IMR-90 (cell line): Measurements from ENCODE around the gene ARMC3. TPM values are rescaled to one million over a fixed set of nuclear protein-coding genes. Genes with fewer than 3 reads are reported as not detected.

Source experiments
- ATAC-seq: fragments of 200-7000 bp; cut with Tn5 transposase; 2 replicates; pipeline ENCODE4 v1.9.1; 2020; ENCODE audit warnings: low read depth, mild to moderate bottlenecking, moderate library complexity
- BruUV-seq: library from RNA; stranded (reverse); fragments of 400-500 nt; replicated peaks from 2 replicates; lab custom pipeline; 2021; lab: Mats Ljungman, UMichigan
- CTCF ChIA-PET: fragments of 300-600 bp; formaldehyde crosslinking; extraction: SDS; loops from one replicate; lab custom pipeline; 2021; ENCODE audit warnings: antibody characterized with exemption; lab: Yijun Ruan, JAX
- POLR2A ChIA-PET: fragments of 300-600 bp; sonication (Branson Sonifier 250); formaldehyde crosslinking; loops from one replicate; lab custom pipeline; 2022; ENCODE audit warnings: antibody characterized with exemption; ENCODE audit not compliant: unreplicated experiment; lab: Charles Lee
- DNase-seq: peaks from one replicate; pipeline ENCODE4 v3.0.0; 2013
- H2AFZ ChIP-seq: replicated peaks from 2 replicates; pipeline ENCODE3; 2013; ENCODE audit warnings: low read length, mild to moderate bottlenecking; ENCODE audit not compliant: poor library complexity
- H2AK5ac ChIP-seq: 2 replicates; pipeline ENCODE4 v1.6.1; 2013; ENCODE audit warnings: low read depth, low read length, inconsistent platforms
- H2AK9ac ChIP-seq: replicated peaks from 2 replicates; pipeline ENCODE3; 2013; ENCODE audit warnings: mild to moderate bottlenecking, low read depth, low read length, moderate library complexity; ENCODE audit not compliant: poor library complexity
- H2BK120ac ChIP-seq: 2 replicates; pipeline ENCODE4 v1.6.1; 2013; ENCODE audit warnings: low read depth, low read length, inconsistent platforms
- H2BK15ac ChIP-seq: 3 replicates; pipeline ENCODE4 v1.6.1; 2013; ENCODE audit warnings: low read depth, low read length, inconsistent platforms
- H2BK20ac ChIP-seq: 2 replicates; pipeline ENCODE4 v1.6.1; 2013; ENCODE audit warnings: low read depth, mild to moderate bottlenecking, inconsistent platforms, low read length, moderate library complexity
- H2BK5ac ChIP-seq: 2 replicates; pipeline ENCODE4 v1.6.1; 2013; ENCODE audit warnings: mild to moderate bottlenecking, low read depth, low read length, inconsistent platforms; ENCODE audit not compliant: poor library complexity, severe bottlenecking
- H3K14ac ChIP-seq: replicated peaks from 2 replicates; pipeline ENCODE4 v1.6.1; 2013; ENCODE audit warnings: low read depth, low read length, inconsistent platforms
- H3K18ac ChIP-seq: 2 replicates; pipeline ENCODE4 v1.6.1; 2013; ENCODE audit warnings: low read depth, low read length, control low read depth
- H3K23ac ChIP-seq: 2 replicates; pipeline ENCODE4 v1.6.1; 2013; ENCODE audit warnings: low read depth, low read length, inconsistent platforms
- H3K27ac ChIP-seq: 2 replicates; pipeline ENCODE4 v1.5.1; 2013; ENCODE audit warnings: mild to moderate bottlenecking, control low read depth, low read length; ENCODE audit not compliant: insufficient read depth
- H3K27me3 ChIP-seq: 2 replicates; pipeline ENCODE4 v1.6.1; 2013; ENCODE audit warnings: low read length; ENCODE audit not compliant: control insufficient read depth, insufficient read depth
- H3K36me3 ChIP-seq: 2 replicates; pipeline ENCODE4 v1.6.1; 2013; ENCODE audit warnings: low read length, mixed read lengths; ENCODE audit not compliant: control insufficient read depth, insufficient read depth
- H3K4ac ChIP-seq: 2 replicates; pipeline ENCODE4 v1.6.1; 2013; ENCODE audit warnings: low read depth, low read length, inconsistent platforms
- H3K4me1 ChIP-seq: 2 replicates; pipeline ENCODE4 v1.6.1; 2013; ENCODE audit warnings: low read length, mixed read lengths; ENCODE audit not compliant: control insufficient read depth, insufficient read depth
- H3K4me2 ChIP-seq: 2 replicates; pipeline ENCODE4 v1.6.1; 2013; ENCODE audit warnings: low read depth, mild to moderate bottlenecking, control low read depth, low read length, moderate library complexity
- H3K4me3 ChIP-seq: 2 replicates; pipeline ENCODE4 v1.5.1; 2013; ENCODE audit warnings: low read depth, mild to moderate bottlenecking, control low read depth, low read length, moderate library complexity; ENCODE audit not compliant: insufficient read depth
- H3K56ac ChIP-seq: 2 replicates; pipeline ENCODE4 v1.6.1; 2013; ENCODE audit warnings: low read length, inconsistent platforms; ENCODE audit not compliant: insufficient read depth; ENCODE audit errors: extremely low read depth
- H3K79me1 ChIP-seq, 2 experiments: 2 replicates each; pipeline ENCODE4 v1.6.1; 2013; ENCODE audit warnings: low read length in 2 of 2, inconsistent platforms in 1 of 2, low read depth in 1 of 2
- H3K9ac ChIP-seq: 2 replicates; pipeline ENCODE4 v1.6.1; 2013; ENCODE audit warnings: low read depth, low read length, control low read depth
- H3K9me1 ChIP-seq: 2 replicates; pipeline ENCODE4 v1.6.1; 2013; ENCODE audit warnings: low read length, inconsistent platforms; ENCODE audit not compliant: insufficient read depth
- H3K9me3 ChIP-seq: 2 replicates; pipeline ENCODE4 v1.6.1; 2013; ENCODE audit warnings: low read length; ENCODE audit not compliant: control insufficient read depth, insufficient read depth
- H4K20me1 ChIP-seq: 2 replicates; pipeline ENCODE4 v1.6.1; 2013; ENCODE audit warnings: low read length, inconsistent platforms; ENCODE audit not compliant: insufficient read depth
- H4K5ac ChIP-seq: 2 replicates; pipeline ENCODE4 v1.6.1; 2013; ENCODE audit warnings: mild to moderate bottlenecking, low read depth, low read length, control low read depth
- H4K8ac ChIP-seq, 2 experiments: 2 replicates each; pipeline ENCODE4 v1.6.1; 2013; ENCODE audit warnings: low read depth in 2 of 2, low read length in 2 of 2, control low read depth in 1 of 2, inconsistent platforms in 1 of 2
- H4K91ac ChIP-seq: 2 replicates; pipeline ENCODE4 v1.6.1; 2013; ENCODE audit warnings: low read depth, low read length, inconsistent platforms; ENCODE audit not compliant: insufficient read depth
- BHLHE40 ChIP-seq: fragments of 150-350 bp; IDR thresholded peaks from 2 replicates; pipeline ENCODE4 v1.6.1; 2016; ENCODE audit warnings: mild to moderate bottlenecking, low read depth, low read length
- CEBPB ChIP-seq: IDR thresholded peaks from 2 replicates; pipeline ENCODE4 v1.6.1; 2012; ENCODE audit warnings: low read depth, low read length, improper control_type of control experiment
- CHD1 ChIP-seq: IDR thresholded peaks from 2 replicates; pipeline ENCODE4 v1.6.1; 2012; ENCODE audit warnings: low read depth, low read length, improper control_type of control experiment
- CTCF ChIP-seq: conservative IDR thresholded peaks from 2 replicates; pipeline ENCODE4 v1.5.1; 2012; ENCODE audit warnings: mild to moderate bottlenecking, low read depth, low read length, improper control_type of control experiment
- ELK1 ChIP-seq: fragments of 150-350 bp; IDR thresholded peaks from 2 replicates; pipeline ENCODE4 v1.6.1; 2016; ENCODE audit warnings: low read depth, mild to moderate bottlenecking, low read length, moderate library complexity, borderline replicate concordance
- FOS ChIP-seq: fragments of 150-350 bp; IDR thresholded peaks from 2 replicates; pipeline ENCODE4 v1.6.1; 2016; ENCODE audit warnings: low read depth, low read length
- MAFK ChIP-seq: IDR thresholded peaks from 2 replicates; pipeline ENCODE4 v1.6.1; 2012; ENCODE audit warnings: low read depth, low read length, improper control_type of control experiment
- MAZ ChIP-seq: IDR thresholded peaks from 2 replicates; pipeline ENCODE4 v1.6.1; 2012; ENCODE audit warnings: low read depth, mild to moderate bottlenecking, low read length, improper control_type of control experiment, moderate library complexity, borderline replicate concordance
- MXI1 ChIP-seq: IDR thresholded peaks from 2 replicates; pipeline ENCODE4 v1.6.1; 2012; ENCODE audit warnings: low read depth, mild to moderate bottlenecking, low read length, moderate library complexity, borderline replicate concordance
- NFE2L2 ChIP-seq: fragments of 150-350 bp; IDR thresholded peaks from 2 replicates; pipeline ENCODE4 v1.6.1; 2016; ENCODE audit warnings: low read depth, mild to moderate bottlenecking, low read length
- POLR2A ChIP-seq: IDR thresholded peaks from 2 replicates; pipeline ENCODE4 v1.6.1; 2012; ENCODE audit warnings: mild to moderate bottlenecking, low read depth, low read length
- RAD21 ChIP-seq: IDR thresholded peaks from 2 replicates; pipeline ENCODE4 v1.6.1; 2012; ENCODE audit warnings: low read length, improper control_type of control experiment
- RCOR1 ChIP-seq: IDR thresholded peaks from 2 replicates; pipeline ENCODE4 v1.6.1; 2012; ENCODE audit warnings: mild to moderate bottlenecking, low read length, improper control_type of control experiment; ENCODE audit not compliant: insufficient replicate concordance
- RFX5 ChIP-seq: IDR thresholded peaks from 2 replicates; pipeline ENCODE4 v1.8.0; 2012; ENCODE audit warnings: low read depth, mild to moderate bottlenecking, low read length, moderate library complexity
- SMC3 ChIP-seq: fragments of 150-350 bp; IDR thresholded peaks from 2 replicates; pipeline ENCODE4 v1.6.1; 2016; ENCODE audit warnings: low read depth, mild to moderate bottlenecking, antibody characterized with exemption, low read length, moderate library complexity
- USF2 ChIP-seq: fragments of 150-350 bp; IDR thresholded peaks from 2 replicates; pipeline ENCODE4 v1.6.1; 2017; ENCODE audit warnings: mild to moderate bottlenecking, antibody characterized with exemption, low read length, low read depth
- WGBS, 2 experiments: methylation state at CpG; one replicate each; pipeline versions ENCODE4 v1.1.5 to v1.1.7; 2013; ENCODE audit warnings: missing lambda C conversion rate in 2 of 2; ENCODE audit not compliant: insufficient read length in 1 of 2; ENCODE audit errors: extremely low coverage in 2 of 2; 5-methylcytosine and 5-hydroxymethylcytosine counted together
- dilution Hi-C: fragments of 300-500 bp; cut with HindIII; formaldehyde crosslinking; loops from one replicate; pipeline ENCODE4 v1.14.3; 2018; ENCODE audit warnings: low sequenced_read_pairs; ENCODE audit not compliant: unreplicated experiment
- in situ Hi-C: fragments of 300-500 bp; cut with MboI; formaldehyde crosslinking; loops from 3 replicates; pipeline ENCODE4 v1.14.3; 2019; ENCODE audit warnings: low sequenced_read_pairs, inconsistent platforms, mixed read lengths
- intact Hi-C: fragments of 100-400 bp; cut with micrococcal nuclease; formaldehyde crosslinking; loops from 2 replicates; pipeline ENCODE4 v1.10.0; 2022
- polyA plus RNA-seq, 3 experiments: library from polyadenylated mRNA; depleted of rRNA; stranded (reverse); fragments of >200 nt; gene quantifications; 2 replicates each; pipeline ENCODE4 v1.2.3, GENCODE V29; 2012; ENCODE audit warnings: low replicate concordance in 1 of 3
- total RNA-seq: library from RNA; depleted of rRNA; stranded (reverse); fragments of >200 nt; gene quantifications from 2 replicates; pipeline ENCODE4 v1.2.3, GENCODE V29; 2012

The ARMC3 gene
- total and polyA plus RNA-seq, 2 of the 4 experiments (the other 2 are of a cell fraction), result not detected

GRCh38 chr10:22900841-22901601, 26.8 kb upstream of the ARMC3 start:
- Histone ChIP-seq H4K5ac (no peak overlapping the region), H2BK20ac (no peak overlapping the region), H3K9me3 (no peaks in the 10 kb centered on the region), H3K27ac (no peak overlapping the region), H3K9me1 (no peaks in the 10 kb centered on the region), H2AK9ac (no peak overlapping the region), H3K4me1 (no peaks in the 10 kb centered on the region), H2BK15ac (no peak overlapping the region), H3K4me3 (no peak overlapping the region), H3K36me3 (no peaks in the 10 kb centered on the region), H3K4ac (no peak overlapping the region), H3K27me3 (no peaks in the 10 kb centered on the region), H2BK5ac (no peak overlapping the region), H4K91ac (no peak overlapping the region), H2AK5ac (no peak overlapping the region), H3K23ac (no peak overlapping the region), H3K56ac (no peak overlapping the region), H2BK120ac (no peak overlapping the region), H3K4me2 (no peak overlapping the region), H4K8ac (no peak overlapping the region), H4K20me1 (no peaks in the 10 kb centered on the region), H2AFZ (no peak overlapping the region), H3K18ac (no peak overlapping the region), H3K14ac (no peak overlapping the region), H3K79me1 (no peaks in the 10 kb centered on the region), H3K9ac (no peak overlapping the region)
- in situ Hi-C loops (no loop called here), dilution Hi-C loops (no loop called here), intact Hi-C loops (no loop called here)
- TF ChIP-seq CTCF (no peak), POLR2A (no peak), ELK1 (no peak), MXI1 (no peak), BHLHE40 (no peak), NFE2L2 (no peak), FOS (no peak), USF2 (no peak), RAD21 (no peak), CHD1 (no peak), RFX5 (no peak), MAZ (no peak), SMC3 (no peak), CEBPB (no peak), RCOR1 (no peak), MAFK (no peak)
- DNase-seq (no peak), ATAC-seq (no peak)
- WGBS, 2 experiments, result no CpG with 5 or more reads among the region's 4 CpGs
- no TSS peak for BruUV-seq
- ChIA-PET CTCF (interaction anchor here (1.0 kb wide), 1 partner anchor 20 kb away, joined by 3 read pairs; no protein-coding TSS in a partner anchor), POLR2A (no interaction called here)
